HG02798 (cell line): ENCODE results near the gene CABP7.
"Not testable (repeated sequence)": the region's sequence is repeated elsewhere in the genome, so short reads cannot be mapped to it uniquely, and the experiment has no call there.

Source experiments
- ATAC-seq: cut with Tn5 transposase; IDR thresholded peaks from one replicate; pipeline ENCODE4 v1.9.1; 2021; ENCODE audit warnings: mild to moderate bottlenecking; ENCODE audit not compliant: unreplicated experiment, poor library complexity

Gene CABP7

DNA sequence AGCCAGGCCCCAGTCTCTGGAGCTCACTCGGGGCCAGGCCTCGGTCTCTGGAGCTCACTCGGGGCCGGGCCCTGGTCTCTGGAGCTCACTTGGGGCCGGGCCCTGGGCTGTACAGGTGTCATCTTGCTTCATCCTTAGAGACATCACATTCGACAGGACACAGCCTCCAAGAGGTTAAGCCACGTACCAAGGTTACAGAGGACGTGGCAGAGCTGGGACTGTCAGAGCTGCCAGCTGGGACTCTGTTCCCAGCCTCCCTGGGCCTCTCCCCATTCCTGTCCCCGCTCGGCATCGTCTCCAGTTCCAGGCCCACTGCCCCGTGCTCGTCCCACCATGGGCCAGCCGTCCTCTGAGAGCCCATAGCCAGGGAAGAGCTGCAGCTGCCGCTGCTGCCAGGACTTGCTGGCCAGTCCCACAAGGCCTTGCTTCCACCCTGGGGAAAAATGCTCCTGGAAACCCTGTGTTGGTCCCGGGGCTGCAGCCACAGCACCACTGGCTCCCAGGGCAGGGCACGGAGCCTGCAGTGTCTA is 19.6 kb downstream of the CABP7 start:
- no peak for ATAC-seq

DNA sequence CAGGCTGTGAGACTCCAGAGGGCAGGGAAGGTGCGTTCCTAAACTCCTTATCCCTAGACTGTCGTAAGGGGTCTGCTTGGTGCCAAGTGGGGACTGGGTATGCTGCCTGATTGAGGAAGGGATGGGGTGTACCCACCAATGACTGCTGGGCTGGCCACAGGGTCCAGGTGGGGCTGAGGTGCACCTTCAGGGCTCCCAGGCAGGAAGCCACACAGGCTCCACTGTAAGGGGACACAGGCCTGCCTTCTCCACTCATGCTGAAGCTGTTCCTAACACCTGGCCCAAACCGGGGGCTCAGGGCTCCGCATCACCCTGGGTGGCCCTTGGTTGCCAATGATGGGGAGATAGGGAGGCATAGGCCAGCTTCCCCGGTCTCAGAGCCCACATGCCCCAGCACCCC is 20.4 kb downstream of the CABP7 start:
- no peak for ATAC-seq

DNA sequence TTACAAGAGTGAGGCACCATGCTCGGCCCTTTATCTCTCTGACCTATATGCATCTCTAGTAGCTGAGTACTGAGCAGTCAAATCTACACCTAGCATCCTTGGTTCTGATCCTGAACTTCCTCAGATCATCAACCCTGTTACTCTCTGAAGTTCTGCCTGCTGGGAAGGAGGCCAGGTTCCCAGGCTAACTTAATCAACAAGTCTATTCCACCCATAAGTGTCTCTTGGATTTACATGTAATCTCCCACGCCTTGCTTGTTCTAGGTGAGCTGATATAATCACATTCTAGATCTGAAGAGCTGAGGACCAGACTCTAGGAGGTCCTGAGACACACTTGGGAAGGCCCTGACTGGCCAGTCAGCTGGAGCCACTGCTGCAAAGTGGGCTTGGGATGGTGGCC is 22.1 kb downstream of the CABP7 start:
- no peak for ATAC-seq

DNA sequence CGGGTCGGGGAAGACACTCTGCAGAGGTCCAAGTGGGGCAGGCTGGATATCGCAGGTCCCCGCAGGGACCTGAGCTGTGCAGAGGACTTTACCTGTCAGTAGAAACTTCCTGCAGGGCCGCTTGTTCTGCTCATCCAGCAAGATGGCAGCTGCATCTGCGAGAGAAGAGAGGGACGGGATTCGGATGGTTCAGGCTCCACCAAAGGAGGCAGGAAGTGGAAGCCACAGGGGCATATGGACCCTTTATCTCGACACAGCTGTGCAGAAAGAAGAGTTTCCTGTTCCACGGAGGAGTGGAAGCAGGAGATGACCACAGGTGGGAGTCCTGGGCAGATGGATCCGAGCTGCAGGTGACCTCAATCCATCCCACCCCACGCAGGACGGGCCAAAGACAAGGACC is 22.5 kb downstream of the CABP7 start:
- ATAC-seq = no peak

DNA sequence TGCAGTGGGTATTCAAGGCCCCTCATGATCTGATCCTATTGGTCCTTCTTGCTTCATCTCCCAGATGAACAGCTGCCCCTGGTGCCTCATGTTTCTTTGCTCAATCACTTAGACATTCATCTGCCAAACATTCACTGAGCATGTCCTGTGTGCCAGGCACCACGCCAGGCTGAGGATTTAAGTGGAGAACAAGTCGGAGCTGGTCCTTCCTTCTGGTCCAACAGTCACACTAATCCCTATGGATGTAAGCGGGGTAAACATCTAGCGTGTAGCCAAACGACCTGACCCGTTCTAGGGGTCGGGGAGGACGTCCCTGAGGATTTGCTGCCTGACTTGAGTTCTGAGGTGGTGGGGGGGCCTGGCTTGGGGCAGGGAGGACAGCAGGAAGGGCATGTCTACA is 25.1 kb downstream of the CABP7 start:
- ATAC-seq = no peak

DNA sequence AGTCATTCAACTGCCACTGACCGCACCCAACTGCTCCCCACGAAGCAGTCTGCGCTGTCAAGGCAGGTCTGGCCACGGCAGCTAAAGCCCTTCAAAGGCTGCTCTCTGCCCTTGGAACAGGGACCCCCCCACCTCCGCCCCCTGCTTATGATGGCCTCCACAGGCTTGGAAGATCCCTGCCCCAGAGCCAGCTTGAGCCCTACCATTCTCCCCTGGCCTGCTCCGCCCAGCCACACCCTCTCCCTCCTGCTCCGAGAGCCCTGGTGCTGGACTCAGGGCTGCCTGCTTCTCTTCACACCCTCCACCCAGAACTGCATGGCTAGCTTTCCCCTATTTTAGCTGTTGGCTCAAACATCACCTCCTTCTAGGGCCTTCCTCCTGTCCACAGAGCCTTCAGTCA is 28.0 kb downstream of the CABP7 start:
- ATAC-seq = no peak

DNA sequence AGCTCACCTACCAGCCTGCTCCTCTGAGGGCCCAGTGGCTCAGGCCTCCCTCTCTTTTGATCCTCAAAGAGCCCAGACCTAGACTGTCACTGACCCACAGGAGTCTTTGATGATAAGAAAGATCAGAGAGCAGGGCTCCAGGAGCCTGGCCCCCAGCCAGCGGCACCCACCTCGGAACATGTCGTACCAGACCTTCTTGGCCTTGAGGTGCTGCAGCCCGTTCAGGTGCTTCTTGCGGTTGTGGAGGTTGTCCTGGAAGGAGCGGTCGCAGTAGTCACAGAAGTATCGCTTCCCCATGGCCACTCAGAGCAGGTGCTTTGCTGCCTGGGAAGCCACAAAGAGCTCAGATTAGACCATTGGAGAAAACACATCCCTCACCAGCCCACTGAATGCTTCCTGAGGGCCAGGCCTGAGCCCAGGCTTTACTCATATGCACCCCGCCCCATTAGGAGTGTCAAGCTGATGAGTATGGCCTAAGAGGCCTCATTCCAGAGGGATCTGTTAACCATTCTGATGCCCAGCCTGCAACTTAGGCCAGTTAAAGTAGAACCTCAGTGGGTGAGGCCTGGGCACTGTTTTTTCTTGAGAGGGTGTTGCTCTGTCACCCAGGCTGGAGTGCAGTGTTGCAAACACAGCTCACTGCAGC is 28.6 kb downstream of the CABP7 start:
- no peak for ATAC-seq

DNA sequence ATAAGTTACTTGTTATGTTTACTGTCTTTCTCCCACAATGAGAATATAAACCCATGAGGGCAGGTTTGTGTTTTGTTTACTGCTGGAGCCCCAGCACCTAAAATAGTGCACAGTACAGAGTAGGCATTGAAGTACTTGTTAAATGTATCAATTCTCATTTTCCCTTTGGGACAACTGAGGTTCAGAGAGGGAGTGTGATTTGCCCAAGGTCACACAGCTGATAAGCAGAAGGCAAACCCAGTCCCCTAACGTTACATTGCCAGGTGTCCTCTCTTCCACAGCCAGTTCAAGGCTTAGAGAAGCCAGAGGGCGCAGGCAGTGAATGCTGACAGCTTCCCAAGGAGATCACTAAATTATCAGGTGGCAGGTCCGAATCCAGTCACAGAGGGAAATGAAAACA is 30.2 kb downstream of the CABP7 start:
- no peak for ATAC-seq

DNA sequence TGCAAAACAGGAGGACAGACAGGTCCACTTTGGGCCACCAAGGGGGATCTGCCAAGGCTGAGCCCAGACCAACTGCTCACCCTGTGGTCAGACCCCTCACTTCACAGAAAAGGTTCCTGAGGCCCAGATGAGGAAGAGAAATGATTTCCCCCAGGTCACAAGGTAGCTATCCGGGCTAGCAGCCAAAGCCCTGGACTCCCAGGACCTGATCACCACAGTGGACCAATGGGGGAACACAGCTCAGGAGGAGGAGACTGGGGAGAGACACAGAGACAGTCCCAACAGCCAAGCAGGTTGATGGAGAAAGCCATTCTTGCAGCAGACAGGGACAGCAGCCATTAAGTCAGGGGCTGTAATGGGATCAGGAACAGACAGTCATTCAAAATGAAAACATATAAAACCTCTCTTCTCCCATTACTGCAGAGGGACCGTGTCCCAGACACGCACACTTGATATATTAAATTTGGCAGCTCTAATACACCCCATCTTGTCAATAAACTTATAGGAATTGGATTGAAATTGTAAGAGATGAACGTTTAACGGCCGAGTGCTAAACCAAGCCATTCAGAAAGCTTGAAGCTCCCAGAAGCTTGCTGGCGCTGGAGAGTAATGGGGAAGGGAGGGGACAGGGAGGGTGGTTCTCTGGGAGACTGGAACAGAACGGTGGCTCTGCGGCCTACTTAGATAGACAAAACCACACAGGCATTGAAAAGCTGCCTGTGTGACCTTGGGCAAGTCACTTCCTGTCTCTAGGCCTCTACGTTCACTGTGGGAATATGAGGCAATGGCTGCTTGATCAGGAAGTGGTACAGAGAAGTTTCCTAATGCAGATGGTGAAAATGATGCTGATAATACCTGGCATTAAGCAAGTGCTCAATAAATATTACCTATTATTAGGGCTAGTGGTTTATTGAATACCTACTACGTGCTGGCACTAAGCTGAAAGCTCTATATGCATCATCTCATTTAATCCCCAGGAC is 31.0 kb downstream of the CABP7 start:
- ATAC-seq = no peak

DNA sequence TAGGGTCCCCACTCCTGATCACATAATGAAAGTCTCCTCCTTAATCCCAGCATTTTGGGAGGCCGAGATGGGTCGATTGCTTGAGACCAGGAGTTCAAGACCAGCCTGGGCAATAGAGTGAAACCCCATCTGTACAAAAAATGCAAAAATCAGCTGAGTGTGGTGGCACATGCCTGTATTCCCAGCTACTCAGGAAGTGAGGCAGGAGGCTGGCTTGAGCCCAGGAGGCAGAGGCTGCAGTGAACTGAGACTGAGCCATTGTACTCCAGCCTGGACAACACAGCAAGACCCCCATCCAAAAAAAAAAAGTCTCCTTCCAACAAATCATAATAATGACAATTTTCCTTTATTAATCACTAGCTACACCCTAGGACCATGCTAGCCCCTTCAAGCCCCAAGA is 31.9 kb downstream of the CABP7 start:
- no peak for ATAC-seq

DNA sequence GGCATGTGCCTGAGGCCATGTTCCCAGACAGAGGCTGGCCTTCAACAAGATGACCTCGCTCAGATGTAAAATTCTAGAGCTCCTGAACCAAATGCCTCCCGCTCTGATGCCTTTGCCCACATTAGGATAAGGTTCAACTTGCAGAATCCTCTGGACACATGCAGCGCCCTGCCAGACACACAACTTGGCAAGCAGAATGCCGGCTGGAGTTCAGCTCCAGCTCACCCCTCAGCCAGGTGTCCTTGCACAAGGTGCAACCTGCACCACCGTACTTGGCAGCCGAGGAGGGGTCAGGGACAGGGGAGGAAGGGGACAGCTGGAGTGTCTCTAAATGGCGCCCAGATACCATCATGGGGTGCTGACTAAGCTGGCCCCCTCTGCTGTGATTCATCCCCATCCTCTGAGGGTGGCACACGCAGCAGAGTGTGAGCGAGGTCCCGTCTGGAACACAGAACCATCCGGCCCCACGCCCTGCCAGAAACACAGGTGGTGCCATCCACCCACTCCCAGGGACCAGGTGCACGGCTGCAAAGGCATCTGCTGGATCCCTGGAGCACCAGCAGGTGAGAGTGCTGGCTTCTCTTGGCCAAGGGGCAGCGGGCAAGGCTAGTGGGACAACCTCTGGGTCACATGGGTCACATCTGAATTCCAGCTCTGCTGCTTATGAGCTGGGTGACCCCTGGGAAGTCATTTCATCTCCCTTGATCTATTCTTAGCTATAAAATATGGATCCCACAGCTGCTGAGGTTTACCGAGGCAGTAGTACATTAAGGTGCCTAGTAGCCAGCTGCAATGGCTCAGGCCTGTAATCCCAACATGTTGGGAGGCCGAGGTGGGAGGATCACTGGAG is 34.2 kb downstream of the CABP7 start:
- no peak for ATAC-seq

DNA sequence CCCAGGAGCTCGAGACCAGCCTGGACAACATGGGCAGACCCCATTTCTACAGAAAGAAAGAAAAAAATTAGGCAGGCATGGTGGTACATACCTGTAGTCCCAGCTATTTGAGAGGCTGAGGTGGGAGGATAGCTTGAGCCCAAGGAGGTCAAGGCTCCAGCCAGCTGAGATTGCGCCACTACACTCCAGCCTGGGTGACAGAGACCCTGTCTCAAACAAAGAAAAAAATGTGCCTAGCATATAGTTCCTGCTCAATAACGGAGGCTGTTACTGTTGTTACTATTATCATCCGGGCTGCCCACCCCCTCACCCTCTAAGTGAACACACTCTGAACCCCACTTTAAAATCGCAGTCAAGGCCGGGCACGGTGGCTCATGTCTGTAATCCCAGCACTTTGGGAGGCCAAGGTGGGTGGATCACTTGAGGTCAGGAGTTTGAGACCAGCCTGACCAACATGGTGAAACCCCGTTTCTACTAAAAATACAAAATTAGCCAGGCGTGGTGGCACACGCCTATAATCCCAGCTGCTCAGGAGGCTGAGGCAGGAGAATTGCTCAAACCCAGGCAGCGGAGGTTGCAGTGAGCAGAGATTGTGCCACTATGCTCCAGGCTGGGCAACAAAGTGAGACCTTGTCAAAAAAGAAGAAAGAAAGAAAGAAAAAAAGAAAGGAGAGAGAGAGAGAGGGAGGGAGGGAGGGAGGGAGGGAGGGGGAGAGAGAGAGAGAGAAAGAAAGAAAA is 35.0 kb downstream of the CABP7 start:
- not testable (repeated sequence) for ATAC-seq

DNA sequence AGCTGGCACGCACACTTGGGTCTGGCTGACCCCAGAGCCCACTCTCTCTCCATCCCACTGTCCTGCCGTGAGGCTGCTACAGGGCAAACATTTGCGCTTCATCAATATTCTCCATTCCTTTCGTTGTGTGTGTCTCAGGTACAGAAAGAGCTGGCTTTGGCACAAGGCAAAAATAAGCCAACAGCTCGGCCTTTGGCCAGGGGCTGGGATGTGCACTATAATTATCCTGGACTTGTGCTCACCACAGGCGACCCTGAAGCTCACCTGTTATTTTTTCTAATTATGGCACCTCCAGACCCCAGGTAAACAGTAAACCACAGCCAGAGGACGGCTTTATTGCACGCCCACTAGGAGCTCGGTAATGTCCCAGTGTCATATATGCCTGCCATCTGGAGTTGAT is 36.1 kb downstream of the CABP7 start:
- no peak for ATAC-seq

DNA sequence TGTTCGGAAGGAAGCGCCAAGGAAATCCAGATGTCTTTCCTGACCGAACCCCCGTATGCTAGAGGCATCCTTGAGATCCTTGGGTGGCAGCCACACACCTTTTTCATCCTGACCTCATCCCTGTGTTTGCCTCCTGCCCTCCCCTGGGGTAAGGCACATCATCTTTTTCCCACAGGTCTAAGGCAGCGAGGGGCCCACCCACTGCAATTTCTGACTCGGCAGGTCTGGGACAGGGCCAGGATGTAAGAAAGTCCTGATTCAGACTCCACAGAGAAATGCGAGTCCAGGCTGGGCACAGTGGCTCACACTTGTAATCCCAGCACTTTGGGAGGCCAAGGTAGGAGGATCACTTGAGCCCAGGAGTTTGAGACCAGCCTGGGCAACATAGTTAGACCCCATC is 36.5 kb downstream of the CABP7 start:
- no peak for ATAC-seq

DNA sequence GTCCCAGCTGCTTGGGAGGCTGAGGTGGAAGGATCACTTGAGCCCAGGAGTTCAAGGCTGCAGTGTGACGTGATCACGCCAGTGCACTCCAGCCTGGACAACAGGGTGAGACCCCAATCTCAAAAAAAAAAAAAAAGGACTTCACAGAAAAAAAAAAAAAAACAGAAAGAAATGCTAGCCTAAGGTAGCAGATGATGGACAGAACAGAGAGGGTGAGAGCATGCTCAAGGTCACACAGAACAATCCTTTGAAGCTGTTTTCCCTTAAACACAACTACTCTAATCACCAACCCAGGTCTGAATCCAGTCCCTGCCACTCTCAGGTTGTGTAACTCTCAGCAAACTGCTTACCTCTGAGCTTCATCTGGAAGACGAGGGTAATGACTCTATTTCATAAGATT is 37.3 kb downstream of the CABP7 start:
- ATAC-seq = no peak

DNA sequence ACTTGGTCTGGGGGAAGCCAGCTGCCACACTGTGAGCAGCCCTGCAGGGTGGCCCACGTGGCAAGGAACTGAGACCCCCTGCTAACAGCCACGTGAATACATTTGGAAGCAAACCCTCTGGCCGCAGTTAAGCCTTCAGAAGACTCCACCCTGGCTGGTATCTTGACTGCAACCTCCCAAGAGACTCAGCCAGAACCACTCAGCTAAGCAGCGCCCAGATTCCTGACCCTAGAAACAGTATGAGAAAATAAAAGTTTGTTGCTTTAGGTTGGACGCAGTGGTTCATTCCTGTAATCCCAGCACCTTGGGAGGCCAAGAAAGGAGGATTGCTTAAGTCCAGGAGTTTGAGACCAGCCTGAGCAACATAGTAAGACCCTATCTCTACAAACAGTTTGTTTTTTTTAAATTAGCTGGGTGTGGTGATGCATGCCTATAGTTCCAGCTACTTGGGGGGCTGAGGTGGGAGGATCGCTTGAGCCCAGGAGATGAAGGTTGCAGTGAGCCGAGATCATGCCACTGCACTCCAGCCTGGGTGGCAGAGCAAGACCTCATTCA is 38.3 kb downstream of the CABP7 start:
- no peak for ATAC-seq

DNA sequence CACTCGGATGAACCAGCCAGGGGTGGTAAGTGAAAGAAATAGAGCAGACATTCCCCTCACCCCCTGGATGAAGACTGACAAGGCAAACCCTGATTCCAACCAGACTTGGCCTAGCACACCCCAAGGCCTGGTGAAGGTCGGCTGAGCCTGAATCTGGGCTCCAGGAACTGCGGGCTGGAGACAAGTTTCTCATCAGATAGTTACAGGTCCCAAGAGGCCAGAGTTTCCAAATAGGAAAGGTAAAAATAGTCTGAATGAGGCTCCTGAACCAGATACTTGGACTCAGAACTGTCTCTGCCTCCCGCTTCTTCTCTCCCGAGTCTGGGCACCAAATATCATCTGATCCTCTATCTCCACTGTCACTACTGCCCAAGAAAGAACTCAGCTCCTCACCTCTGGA is 39.2 kb downstream of the CABP7 start:
- ATAC-seq = no peak

DNA sequence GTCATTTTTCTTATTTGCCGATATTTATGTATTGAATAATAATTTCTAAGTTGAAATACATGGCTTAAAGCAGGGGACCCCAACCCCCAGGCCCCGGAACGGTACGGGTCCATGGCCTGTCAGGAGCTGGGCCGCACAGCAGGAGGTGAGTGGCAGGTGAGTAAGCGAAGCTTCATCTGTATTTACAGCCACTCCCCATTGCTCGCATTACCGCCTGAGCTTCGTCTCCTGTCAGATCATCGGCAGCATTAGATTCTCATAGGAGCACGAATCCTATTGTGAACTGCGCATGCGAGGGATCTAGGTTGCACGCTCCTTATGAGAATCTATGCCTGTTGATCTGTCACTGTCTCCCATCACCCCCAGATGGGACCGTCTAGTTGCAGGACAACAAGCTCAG is 42.5 kb downstream of the CABP7 start:
- no peak for ATAC-seq

DNA sequence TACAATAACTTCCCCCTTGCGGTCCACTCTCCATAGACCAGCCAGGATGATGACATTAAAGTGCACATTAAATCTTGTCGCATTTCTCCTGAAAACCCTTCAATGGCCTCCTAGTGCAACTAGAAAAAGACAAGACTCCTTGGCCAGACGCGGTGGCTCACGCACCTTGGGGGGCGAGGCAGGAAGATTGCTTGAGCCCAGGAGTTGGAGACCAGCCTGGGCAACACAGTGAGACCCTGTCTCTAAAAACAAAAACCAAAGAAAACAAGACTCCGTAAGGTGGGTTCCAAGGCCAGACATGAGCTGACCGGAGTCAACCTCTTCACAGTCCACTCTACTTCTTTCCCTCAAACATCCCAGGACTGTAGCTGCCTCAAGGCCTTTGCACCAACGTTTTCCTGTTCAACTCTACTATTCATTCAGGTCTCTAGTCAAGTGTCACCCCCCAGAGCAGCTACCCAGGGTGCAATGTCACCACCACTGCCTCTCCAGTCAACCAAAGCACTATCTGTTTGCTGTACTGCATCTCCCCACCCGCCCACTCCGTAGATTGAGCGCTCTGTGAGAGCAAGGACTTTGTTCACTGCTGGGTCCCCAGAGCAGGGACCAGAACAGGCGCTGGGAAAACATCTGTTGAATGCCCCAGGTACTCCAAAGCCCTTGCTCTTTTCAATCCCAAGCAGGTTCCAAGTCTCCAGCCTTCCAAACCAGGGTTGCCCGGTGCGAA is 46.3 kb downstream of the CABP7 start:
- ATAC-seq = no peak
